Chondrocyte (in vitro differentiated cells): ENCODE measurements around the gene SYPL2. TPM values are rescaled to one million over a fixed set of nuclear protein-coding genes. Genes with fewer than 3 reads are reported as not detected.
A peak's percentile ranks its signal among the peaks of the same experiment; 100 is the strongest.

Experiments used
- DNase-seq: peaks from one replicate; pipeline ENCODE4 v3.0.0; 2021; ENCODE audit warnings: mixed read lengths, low spot score
- H3K27ac Mint-ChIP-seq: one replicate; pipeline ENCODE4 v1.8.0; 2021; ENCODE audit warnings: mild to moderate bottlenecking, moderate library complexity, mixed read lengths; ENCODE audit not compliant: unreplicated experiment
- H3K27me3 Mint-ChIP-seq: 2 replicates; pipeline ENCODE4 v1.8.0; 2021; ENCODE audit warnings: low read depth, mixed read lengths
- H3K36me3 Mint-ChIP-seq: 2 replicates; pipeline ENCODE4 v1.8.0; 2021; ENCODE audit warnings: low read depth, mixed read lengths
- H3K4me1 Mint-ChIP-seq: 2 replicates; pipeline ENCODE4 v1.8.0; 2021; ENCODE audit warnings: low read depth, mild to moderate bottlenecking, mixed read lengths
- H3K4me3 Mint-ChIP-seq: one replicate; pipeline ENCODE4 v1.8.0; 2021; ENCODE audit warnings: mild to moderate bottlenecking, moderate library complexity, mixed read lengths; ENCODE audit not compliant: unreplicated experiment
- H3K9me3 Mint-ChIP-seq: 2 replicates; pipeline ENCODE4 v1.8.0; 2021; ENCODE audit warnings: low read depth, mixed read lengths
- total RNA-seq: library from RNA; stranded (reverse); gene quantifications from 3 replicates; pipeline ENCODE4 v1.2.1, GENCODE V29; 2021
- TF ChIP-seq, protein P1 (sequence below): fragments of 200-600 bp; sonication (generic); IDR thresholded peaks from 2 replicates; pipeline ENCODE4 v1.5.0; 2021; ENCODE audit warnings: antibody characterized with exemption, mild to moderate bottlenecking, moderate library complexity

SYPL2 gene
- total RNA-seq, 1 donor from 2014 or later, result 1.3 TPM

DNA sequence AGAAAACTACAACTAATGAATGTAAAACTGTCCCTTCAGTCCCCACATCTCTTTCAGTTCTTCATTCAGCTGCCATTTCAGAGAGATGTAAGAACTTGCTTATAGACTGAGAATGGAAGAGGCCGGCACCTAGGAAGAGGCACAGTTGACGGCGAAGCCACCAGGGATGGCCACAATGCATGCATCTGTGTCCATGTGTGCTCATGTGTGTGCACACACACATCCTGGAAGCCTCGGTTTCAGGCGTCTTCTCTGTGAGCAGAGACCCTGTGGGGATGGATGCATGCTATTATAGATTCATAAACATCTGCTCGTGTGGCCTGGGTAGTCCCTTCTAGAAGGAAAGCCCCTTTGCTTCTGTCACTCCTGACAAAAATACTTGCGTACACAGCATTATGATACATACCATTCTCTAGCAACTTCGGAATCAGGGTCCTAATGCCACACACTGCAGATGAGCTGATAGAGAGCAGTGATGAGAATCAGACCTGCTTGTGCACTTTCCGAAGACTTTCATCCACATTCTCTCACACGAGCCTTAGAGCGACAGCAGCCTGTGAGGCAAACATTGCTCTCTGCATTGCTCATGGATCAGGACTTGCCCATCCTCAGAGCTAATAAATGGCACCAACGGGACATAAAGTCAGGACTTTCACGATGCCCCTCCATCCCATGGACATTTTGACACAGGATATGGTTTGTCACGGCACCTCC is 60.9 kb downstream of the SYPL2 start:
- no peaks in the 10 kb centered on the region for H3K36me3 Mint-ChIP-seq
- TF ChIP-seq, protein P1, sequence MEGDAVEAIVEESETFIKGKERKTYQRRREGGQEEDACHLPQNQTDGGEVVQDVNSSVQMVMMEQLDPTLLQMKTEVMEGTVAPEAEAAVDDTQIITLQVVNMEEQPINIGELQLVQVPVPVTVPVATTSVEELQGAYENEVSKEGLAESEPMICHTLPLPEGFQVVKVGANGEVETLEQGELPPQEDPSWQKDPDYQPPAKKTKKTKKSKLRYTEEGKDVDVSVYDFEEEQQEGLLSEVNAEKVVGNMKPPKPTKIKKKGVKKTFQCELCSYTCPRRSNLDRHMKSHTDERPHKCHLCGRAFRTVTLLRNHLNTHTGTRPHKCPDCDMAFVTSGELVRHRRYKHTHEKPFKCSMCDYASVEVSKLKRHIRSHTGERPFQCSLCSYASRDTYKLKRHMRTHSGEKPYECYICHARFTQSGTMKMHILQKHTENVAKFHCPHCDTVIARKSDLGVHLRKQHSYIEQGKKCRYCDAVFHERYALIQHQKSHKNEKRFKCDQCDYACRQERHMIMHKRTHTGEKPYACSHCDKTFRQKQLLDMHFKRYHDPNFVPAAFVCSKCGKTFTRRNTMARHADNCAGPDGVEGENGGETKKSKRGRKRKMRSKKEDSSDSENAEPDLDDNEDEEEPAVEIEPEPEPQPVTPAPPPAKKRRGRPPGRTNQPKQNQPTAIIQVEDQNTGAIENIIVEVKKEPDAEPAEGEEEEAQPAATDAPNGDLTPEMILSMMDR, result no peak
- H3K27me3 Mint-ChIP-seq, result peaks cover 12% of the 10 kb centered on the region
- no peak overlapping the region for H3K27ac Mint-ChIP-seq
- no peaks in the 10 kb centered on the region for H3K9me3 Mint-ChIP-seq
- H3K4me3 Mint-ChIP-seq, result no peak overlapping the region
- DNase-seq, result no peak
- peaks cover 24% of the 10 kb centered on the region for H3K4me1 Mint-ChIP-seq

GRCh38 chr1:109527846-109528695 is 61.7 kb downstream of the SYPL2 start:
- Mint-ChIP-seq H3K4me3 (no peak overlapping the region), H3K4me1 (peaks cover 30% of the 10 kb centered on the region), H3K9me3 (no peaks in the 10 kb centered on the region), H3K36me3 (no peaks in the 10 kb centered on the region), H3K27ac (no peak overlapping the region), H3K27me3 (peaks cover 8% of the 10 kb centered on the region)
- DNase-seq, result no peak
- TF ChIP-seq, protein P1, result no peak

GRCh38 chr1:109528712-109529111 is 62.4 kb downstream of the SYPL2 start:
- Mint-ChIP-seq H3K4me1 (peaks cover 30% of the 10 kb centered on the region), H3K27ac (no peak overlapping the region), H3K27me3 (peaks cover 8% of the 10 kb centered on the region), H3K4me3 (no peak overlapping the region), H3K36me3 (no peaks in the 10 kb centered on the region), H3K9me3 (no peaks in the 10 kb centered on the region)
- TF ChIP-seq, protein P1, result no peak
- no peak for DNase-seq

DNA sequence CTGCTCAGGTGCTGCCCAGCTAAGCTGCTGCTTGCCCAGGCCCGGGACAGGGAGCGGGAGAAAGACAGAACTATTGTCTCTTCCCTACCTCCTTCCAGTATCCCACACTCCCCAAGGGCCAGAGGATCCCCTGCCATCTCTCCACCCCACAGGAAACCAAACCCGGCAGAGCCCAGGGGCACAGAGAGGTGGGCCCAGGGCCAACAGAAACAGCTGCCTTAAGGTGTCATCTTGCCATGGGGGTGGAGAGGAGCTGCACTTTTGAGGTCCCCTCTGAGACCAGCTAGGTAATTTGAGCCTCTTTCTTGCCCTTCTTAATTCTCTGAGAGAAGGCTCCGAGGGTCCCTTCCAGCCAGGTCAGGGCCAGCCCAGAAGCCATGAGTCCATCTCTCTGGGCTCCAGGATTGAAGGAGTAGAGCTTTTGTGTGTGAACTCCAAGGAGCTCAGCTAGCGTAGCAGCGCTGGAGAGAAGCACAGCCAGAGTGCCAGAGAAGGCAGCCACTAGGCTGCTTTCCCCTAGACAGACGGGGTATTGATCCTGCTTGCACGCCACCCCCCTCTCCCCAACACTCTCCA is 63.6 kb downstream of the SYPL2 start:
- H3K9me3 Mint-ChIP-seq, result no peaks in the 10 kb centered on the region
- no peak for DNase-seq
- H3K27me3 Mint-ChIP-seq, result peaks cover 8% of the 10 kb centered on the region
- no peaks in the 10 kb centered on the region for H3K36me3 Mint-ChIP-seq
- no peak overlapping the region for H3K4me3 Mint-ChIP-seq
- peaks cover 30% of the 10 kb centered on the region for H3K4me1 Mint-ChIP-seq
- peak overlapping the region; percentile 61 for H3K27ac Mint-ChIP-seq
- TF ChIP-seq, protein P1, result no peak

GRCh38 chr1:109530457-109531087 is 64.2 kb downstream of the SYPL2 start:
- peaks cover 8% of the 10 kb centered on the region for H3K27me3 Mint-ChIP-seq

More at GRCh38 chr1:109530457-109531087, 64.2 kb downstream of the SYPL2 start:
- DNase-seq, result no peak
- no peak overlapping the region for H3K4me3 Mint-ChIP-seq
- H3K36me3 Mint-ChIP-seq, result no peaks in the 10 kb centered on the region
- TF ChIP-seq, protein P1, result no peak
- no peaks in the 10 kb centered on the region for H3K9me3 Mint-ChIP-seq
- H3K4me1 Mint-ChIP-seq, result peaks cover 30% of the 10 kb centered on the region
- H3K27ac Mint-ChIP-seq, result no peak overlapping the region
